AG20443 (cell line): ENCODE data around the gene PDHX.
"Not testable (repeated sequence)": the region's sequence is repeated elsewhere in the genome, so short reads cannot be mapped to it uniquely, and the experiment has no call there.

Source experiments
- DNase-seq: peaks from one replicate; pipeline ENCODE4 v3.0.0; 2012; ENCODE audit warnings: low spot score, mixed read lengths

Gene PDHX

DNA sequence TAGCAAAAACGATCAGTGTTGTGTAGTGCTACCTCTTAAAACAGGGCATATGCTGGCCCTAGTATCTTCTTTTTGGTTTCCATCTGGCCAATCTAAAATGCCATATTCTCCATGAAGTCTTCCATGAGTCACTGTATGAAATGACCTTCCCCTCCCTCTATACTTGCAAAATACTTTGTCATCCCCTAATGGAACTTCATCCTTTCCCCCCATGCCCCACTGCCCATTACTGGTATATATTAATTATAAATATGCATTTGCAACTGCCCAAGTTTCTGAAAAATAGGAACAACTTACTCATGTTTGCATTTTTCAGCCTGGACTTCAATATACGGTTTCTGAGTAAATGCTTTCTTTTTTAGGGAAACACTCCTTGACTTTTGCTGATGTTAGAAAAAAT lies 4.7 kb upstream of the PDHX start:
- DNase-seq, result no peak

DNA sequence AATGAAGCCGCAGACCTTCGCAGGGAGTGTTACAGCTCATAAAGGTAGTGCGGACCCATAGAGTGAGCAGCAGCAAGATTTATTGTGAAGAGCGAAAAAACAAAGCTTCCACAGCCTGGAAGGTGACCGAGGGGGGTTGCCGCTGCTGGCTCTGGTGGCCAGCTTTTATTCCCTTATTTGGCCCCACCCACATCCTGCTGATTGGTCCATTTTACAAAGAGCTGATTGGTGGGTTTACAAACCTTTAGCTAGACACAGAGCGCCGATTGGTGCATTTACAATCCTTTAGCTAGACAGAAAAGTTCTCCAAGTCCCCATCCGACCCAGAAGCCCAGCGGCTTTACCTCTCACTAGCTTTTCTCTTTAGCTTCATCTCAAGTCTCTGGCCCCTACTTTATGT lies 2.9 kb upstream of the PDHX start:
- not testable (repeated sequence) for DNase-seq

DNA sequence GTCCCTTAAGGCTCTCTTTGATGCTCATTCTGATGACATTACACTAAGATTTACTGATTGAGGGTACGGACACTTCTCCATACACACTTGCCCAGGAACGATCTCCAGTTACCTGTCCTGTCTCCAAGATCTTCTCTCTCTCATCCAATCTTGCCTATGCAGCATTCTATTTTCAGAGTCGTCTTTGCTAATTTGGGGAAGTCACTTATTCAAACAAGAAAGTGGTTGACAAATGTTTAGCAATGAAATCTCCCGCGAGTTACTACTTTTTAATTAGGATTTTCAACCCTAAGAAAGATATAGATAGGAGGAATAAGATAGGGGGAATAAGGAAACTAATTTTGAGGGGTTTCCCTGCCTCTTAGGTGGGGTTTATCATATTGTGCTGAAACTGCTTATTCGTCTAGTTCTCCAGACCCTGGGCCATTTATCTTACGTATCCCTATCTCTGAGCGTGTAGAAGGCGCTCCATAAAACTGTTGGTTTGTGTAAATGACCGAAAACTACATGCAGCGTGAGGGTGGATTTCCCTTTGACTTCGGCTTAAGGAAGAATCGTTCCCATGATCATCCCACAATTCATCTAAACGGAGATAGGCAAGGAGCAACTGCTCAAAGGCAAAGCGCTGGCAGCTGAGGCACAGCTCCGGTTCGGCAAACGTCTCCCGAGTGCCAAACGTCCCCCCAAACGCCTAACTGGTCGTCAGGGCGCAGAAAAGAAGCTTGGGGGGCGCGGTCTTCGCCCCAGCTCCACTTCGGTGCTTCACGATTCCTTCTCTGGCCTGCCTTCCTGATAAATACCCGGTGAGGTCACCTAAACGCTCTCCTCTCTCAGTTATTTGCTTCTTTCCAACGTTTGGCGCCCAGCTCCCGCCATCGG lies 1.0 kb upstream of the PDHX start:
- DNase-seq, result peak; percentile 44

DNA sequence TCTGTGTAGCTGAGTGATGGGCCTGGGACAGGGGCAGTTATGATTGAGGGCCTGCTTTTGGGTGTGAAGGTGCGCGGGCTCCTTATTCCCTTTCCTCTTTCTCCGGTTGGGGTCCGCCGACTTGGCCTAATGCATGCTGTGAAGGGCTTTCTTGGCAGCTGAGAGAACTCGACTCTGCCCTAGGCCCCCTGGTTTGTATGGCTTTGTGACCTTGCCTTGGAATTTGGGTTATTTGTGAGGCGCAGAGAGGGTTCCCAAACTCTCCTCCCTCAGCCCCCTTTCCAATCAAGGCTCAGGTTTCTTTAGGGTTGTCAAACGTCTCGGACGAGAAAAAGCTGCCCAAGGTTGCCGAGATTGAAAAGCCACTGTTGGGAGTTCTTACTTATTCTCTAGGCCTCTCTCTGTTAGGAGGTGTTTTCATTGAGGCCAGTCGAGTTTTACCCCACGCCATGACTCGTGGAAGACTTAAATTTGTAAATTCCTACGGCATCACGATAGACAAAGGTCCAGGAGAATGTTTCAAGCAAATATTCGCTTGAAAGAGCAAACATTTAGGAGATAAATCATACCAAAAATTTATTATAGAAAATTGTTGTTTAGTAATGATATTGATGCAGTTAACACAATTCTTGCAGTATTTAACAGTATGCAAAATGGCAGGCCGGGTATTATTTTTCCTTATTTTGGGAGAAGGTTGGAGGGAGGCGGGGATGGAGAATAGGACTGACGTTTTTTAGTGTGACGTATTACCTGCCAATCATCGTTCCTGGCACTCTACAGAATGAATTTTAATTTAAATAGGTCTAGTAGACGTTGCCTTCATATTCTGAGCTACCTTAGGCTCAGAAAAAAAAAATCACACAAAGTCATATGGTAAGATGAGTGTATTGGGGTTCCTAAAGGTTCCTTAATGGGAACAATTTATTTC lies 689 bp downstream of the PDHX start:
- DNase-seq, result no peak

DNA sequence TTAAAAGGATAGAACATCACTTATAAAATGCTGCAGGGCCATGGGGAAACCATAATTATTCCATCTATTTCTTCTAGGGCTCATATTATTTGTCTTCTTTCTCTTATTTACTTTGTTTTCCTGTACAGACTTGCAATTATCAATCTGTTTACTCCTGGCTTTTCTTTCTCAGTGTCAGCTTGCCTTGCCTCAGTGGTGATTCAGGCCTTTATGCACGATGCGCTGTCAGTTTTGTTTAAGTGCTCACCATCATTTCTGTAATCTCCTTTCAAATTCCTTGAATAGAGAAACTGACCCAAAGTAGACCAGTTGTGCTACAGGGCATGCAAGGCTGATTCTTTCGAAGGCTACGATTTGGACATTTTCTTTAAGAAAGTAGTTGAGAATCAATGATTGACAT lies 4.7 kb downstream of the PDHX start:
- DNase-seq, result no peak

DNA sequence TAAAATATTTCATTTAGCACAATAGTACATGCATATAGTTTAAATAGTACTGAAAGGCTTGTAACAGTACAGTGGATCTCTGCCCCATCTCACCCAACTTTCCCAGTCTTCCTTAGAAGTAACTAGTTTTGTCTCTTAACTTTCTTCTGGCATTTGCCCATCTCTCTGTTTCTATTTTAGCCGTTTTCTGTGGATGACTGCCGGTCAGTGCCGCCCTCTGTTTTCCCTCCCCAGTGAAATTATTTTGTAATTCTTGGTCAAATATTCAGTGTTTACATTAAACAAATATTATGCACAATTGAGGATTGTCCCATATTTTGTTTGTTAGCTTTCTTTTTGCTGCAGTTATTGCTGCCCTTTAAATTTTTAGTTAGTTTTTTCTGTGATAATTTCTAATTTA lies 8.3 kb downstream of the PDHX start:
- DNase-seq, result no peak

DNA sequence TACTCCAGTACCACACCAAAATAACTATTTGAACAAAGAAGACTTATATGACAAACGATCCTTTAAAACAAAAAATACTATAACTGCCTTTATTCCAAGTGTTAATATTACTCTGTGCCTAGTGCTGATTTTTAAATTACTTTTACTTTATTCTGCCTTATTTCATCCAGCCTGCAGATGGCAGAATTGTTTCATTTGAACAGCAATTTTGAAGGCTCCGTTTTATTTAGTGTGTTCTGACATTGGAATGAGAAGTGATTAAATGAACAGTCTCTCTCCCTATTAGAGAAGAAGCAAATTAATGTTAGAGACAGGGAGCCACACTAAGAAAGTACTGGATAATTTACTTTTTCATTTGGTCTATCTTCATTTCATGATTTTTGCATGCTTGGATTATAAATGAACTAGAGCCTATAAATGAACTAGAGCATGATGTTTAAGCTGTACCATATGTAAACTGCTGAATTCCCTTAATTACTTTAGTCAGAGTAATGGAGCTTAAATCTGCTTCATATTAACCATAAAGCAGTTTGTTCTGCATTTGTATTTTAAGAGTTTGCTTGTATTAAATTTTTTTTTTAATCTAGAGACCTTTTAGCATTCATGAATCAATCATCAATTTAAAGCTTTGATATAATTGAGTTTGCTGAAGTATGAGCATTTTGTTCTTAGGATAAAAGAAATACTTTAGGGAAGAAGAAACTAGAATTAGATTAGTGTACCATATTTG lies 9.8 kb downstream of the PDHX start:
- peak; percentile 22 for DNase-seq

DNA sequence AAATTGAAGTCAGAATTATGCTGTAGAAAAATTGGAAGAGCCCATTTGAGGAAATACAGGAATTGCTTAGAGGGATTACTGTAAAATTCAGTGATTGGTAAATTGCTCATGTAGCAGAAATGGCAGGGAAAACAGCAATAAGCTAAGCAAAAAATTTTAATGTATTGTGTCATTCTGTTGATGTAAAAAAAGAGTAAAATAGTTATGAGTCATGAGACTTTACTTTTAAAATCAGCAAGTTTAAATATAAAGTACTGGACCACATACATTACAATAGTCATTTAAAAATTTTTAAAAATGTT lies 10.4 kb downstream of the PDHX start:
- no peak for DNase-seq

DNA sequence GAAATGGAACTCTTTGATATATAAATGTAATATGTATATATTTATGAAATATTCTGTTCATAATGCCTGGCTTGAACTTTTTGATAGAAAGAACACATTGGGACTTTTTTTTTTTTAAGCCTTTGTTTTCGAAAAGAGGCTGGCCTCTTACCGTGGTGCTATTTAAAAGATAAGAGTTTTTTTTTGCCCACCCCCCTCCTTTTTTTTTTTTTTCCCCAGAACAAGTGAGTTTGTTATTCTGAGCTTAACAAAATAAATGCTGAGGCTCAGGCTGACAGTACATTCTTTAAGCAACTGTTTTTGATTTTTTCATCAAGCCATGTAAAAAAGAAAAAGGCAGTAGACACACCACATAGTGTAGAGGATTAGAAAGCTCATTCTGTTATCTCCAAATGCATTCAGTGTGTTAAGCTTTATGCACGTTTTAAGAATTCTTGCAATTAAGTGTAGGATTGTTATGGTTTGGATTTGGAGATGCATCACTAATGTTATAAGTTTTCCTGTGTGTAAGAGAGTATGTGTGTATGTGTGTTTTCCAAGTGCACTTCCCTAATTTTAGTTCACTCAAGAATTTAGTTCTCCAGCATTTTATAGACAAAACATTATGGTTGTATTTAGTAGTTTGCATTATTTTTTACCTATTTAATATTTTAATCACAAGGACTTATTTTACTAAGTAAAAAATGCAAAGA lies 12.0 kb downstream of the PDHX start:
- DNase-seq, result no peak

DNA sequence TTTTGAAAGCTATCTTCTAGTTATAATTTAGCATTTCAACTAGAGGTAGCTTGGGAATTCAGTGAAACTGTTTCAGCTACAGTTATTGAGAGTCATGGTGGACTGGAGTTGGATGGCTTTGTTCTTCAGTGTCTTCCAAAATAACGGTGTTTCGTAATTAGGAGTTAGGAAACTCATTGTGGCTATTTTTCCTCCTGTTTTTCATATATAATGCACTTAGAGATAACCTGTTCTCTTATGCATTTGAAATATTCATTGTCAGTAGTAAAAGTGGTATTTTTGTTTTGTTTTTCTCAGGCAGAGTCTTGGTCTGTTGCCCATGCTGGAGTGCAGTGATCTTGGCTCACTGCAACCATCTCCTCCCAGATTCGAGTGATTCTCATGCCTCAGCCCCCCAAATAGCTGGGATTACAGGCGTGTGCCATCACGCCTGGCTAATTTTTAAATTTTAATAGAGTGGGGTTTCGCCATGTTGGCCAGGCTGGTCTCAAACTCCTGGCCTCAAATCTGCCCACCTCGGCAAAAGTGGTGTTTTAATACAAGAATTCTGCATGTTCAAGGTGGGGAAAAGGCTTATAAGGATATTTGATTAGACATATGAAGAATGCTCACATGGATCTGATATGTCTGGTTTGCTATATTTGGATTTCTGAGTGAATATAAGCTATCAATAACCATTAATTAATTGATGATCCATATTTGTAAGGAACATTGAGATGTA lies 12.7 kb downstream of the PDHX start:
- no peak for DNase-seq

DNA sequence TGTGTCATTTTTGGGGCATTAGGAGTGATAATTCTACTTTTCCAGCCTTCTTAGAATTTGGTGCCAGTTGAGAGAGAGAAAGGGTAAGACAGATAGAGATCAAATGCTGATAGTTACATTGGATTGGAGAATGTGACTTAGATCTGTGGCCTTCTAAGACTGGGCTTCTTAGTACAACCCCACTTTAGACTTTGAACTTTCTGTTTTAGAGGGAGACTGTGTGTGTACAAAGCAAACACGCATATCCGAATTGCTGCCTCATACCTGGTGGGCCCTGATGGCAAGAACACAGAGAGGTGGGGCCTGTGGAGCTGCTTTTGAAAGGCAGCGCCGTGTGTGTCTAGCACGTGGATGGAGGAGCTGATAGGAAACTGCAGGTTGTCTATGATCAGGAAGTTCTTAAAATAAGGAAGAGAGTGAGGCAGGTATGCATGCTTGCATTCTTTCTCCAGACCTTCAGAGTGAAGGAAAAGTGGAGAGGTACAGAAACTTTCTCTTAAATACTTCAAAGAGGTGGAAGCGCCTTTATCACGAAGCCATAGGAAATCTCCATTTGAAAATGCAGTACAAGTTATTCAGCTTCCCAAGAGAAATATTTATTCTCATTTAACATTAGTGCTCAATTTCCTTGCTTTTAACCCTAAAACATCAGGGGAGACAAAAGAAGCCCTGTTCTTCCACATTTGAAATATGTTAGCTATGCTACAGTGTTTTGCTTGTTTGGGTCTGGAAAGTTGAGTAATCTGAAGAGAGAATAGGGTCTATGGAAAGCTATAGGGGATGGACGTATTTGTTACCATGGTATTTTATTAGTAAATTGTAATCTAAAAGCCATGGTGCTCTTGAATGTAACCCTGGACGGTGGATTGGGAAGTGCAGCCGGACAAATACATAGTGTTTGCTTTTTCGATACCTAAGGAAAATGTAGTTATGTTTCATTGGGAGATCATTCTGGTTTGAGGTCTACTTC lies 13.7 kb downstream of the PDHX start:
- DNase-seq, result no peak

DNA sequence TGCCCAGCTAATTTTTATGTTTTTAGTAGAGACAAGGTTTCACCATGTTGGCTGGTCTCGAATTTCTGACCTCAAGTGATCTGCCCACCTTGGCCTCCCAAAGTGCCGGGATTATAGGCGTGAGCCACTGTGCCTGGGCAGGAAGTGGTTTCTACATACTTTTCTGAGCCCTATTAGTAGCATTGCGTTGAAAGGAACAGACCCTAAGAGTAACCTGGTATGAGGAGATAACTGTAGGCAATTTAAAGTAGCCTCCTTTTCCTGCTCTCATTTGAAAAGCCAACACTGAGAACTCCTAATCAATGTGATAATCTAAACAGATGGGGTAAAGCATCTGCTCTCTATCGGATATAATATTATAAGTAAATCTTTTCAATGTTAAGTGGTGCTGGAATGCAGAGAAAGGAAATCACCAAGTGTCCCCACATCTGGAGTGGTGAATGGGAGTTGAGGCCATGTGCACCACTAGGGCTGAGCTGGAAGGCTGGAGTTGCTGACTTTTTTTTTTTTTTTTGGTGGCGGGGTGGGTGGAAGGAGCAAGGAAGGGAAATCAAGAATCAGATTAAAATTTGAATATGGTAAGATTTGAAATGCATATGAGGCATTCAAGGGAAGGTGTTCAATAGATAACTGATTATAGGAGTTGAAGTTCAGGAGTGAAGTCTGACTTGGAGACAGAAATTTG lies 20.7 kb downstream of the PDHX start:
- DNase-seq, result no peak

DNA sequence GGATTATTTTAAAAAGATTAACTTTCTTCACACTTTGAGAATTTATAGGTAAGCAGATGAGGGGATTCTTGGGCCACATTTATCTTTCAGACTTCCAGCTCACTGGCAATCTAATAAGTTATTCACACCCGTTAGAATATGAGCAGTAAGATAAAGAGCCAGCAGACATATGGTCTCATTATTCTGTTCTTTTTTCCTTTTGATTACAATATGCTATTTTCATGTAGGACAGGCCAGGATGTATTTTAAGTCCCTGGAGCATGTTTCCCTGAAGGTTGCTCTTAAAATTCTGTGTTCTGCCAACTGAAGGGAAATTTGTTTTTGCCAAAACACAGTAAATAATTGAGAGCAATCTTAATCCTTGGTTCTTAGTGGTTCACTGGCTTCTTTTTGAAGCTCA lies 22.2 kb downstream of the PDHX start:
- no peak for DNase-seq

DNA sequence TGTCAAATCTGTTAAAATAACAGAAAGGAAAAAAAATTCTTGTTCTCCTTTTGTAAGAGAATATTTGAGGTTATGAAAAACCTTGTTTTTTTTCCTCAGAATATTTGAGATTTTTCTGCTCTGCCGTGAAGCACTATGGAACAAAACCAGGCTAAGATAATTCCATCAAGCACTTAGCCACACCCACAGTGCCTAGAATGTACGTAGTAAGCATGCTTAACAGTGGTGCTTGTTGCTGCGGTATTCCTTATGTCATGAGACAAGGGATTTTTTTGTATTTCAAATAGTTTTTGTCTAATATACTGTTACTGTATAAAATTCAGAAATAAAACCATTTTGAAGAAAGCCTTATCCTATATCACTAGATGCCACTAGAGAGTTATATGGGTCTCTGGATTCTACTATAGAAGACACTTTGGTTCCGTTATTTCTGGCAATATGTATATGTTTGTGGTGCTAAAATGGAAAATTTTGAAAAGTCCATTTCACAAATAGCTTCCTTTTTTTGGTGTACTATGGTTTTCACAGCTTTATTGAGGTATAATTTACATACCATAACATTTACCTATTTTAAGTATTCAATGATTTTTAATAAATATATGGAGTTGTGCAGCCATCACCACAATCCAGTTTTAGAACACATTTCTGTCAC lies 23.7 kb downstream of the PDHX start:
- DNase-seq, result peak; percentile 29

DNA sequence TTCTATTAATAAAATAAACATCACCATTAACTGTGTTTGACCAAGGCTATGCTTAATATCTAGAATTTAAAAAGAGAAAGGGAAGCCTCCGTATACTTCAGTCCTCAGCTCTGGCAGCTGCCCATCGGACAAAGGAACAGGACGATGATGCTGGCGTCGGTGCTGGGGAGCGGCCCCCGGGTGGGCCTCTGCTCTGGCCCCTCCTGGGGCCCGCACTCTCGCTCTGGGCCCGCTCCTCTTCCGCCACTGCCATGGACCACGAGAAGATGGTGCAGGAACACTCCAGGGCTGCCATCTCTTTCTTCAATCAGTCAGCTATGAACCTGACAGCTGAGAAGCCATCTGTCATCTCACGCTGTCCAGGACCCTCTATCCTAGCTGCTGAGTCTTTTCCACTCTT lies 25.3 kb downstream of the PDHX start:
- DNase-seq, result no peak

DNA sequence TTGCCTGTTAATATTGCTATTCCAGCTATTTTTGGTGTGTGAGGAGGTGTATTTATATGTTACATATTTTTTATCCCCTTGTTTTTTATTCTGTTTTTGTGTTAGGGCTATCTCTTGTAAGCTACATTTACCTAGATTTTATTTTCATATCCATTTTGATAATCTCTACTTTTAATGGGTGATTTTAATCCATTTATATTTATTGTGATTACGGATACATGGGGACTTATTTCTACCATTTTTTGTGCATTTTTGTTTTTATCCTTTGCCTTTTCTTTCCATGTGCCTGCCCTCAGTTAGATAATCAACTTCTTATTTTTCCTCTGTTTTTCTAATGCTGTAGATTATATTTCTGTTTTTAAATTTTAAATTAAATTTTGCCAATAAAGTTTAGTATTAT lies 28.3 kb downstream of the PDHX start:
- no peak for DNase-seq

DNA sequence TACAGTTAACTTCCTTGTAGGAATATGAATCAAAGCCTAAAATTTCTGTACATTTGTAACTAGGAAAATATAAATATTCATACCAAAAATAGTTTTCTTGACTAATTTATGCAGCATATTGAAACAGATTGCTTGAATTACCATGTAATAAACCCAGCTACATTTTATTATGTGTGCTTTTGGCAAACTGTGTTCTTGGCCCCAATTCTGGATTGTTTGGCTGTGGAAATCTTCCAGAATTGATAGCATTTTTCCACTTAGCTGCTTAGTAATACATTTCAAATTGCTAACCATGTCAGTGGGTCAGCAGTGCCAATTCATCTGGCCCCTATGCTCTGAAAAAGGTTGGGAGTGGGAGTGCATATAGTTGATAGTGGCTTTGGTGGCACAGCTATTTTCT lies 32.3 kb downstream of the PDHX start:
- peak; percentile 47 for DNase-seq

DNA sequence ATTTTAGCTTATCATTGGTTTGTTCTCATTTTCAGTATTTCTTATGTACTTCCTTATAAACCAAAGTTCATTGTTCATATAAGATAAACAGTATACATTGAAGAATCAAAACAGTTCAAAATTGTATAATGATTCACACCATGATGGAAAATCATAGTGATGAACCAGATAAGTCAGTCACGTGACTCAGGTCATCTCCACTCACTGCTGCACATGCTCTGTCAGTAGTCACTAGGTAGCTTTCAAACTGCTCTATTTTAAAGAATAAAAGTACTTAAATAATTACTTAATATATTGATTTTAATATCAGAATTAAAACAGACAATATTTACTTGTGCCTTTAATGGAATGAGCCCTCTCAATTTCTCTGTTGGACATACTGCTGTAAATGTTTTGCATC lies 37.5 kb downstream of the PDHX start:
- no peak for DNase-seq

DNA sequence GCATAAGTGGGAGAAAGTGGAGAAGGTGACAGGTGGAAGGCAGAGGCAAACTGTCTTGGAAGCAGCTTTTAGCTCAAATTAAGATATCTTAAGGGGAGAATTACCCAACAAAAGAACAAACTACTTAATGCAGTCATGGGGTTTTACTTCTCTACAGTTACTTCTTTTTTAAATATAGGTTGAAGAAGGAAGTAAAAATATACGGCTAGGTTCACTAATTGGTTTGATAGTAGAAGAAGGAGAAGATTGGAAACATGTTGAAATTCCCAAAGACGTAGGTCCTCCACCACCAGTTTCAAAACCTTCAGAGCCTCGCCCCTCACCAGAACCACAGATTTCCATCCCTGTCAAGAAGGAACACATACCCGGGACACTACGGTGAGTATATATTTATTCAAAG lies 40.8 kb downstream of the PDHX start:
- no peak for DNase-seq
